Measurements from ENCODE around the gene CDKN1A.

Gene CDKN1A

GRCh38 chr6:36656441-36656840 is 22.1 kb upstream of the CDKN1A start:
- DNase-seq, result no peak

- no peak for DNase-seq
Measured at GRCh38 chr6:36657271-36657670, 21.2 kb upstream of the CDKN1A start.

- no peak for DNase-seq
Measured at GRCh38 chr6:36657942-36658544, 20.5 kb upstream of the CDKN1A start.

- no peak for DNase-seq
Measured at GRCh38 chr6:36659271-36659670, 19.2 kb upstream of the CDKN1A start.

- DNase-seq, result no peak
Measured at GRCh38 chr6:36660771-36661471, 17.6 kb upstream of the CDKN1A start.

GRCh38 chr6:36662380-36662779 is 16.1 kb upstream of the CDKN1A start:
- no peak for DNase-seq

GRCh38 chr6:36662827-36663256 is 15.7 kb upstream of the CDKN1A start:
- no peak for DNase-seq

- no peak for DNase-seq
Measured at GRCh38 chr6:36663504-36664446, 14.7 kb upstream of the CDKN1A start.

GRCh38 chr6:36665180-36665579 is 13.3 kb upstream of the CDKN1A start:
- no peak for DNase-seq

GRCh38 chr6:36666287-36666686 is 12.2 kb upstream of the CDKN1A start:
- peak; percentile 55 for DNase-seq

GRCh38 chr6:36666826-36667591 is 11.5 kb upstream of the CDKN1A start:
- DNase-seq, result peak; percentile 96

GRCh38 chr6:36668591-36668990 is 9.9 kb upstream of the CDKN1A start:
- no peak for DNase-seq

GRCh38 chr6:36669002-36669401 is 9.5 kb upstream of the CDKN1A start:
- DNase-seq, result no peak

GRCh38 chr6:36670271-36670670 is 8.2 kb upstream of the CDKN1A start:
- no peak for DNase-seq

- DNase-seq, result peak; percentile 18
Measured at GRCh38 chr6:36671687-36672375, 6.7 kb upstream of the CDKN1A start.

- no peak for DNase-seq
Measured at GRCh38 chr6:36673882-36674281, 4.6 kb upstream of the CDKN1A start.

- DNase-seq, result no peak
Measured at GRCh38 chr6:36674942-36675341, 3.6 kb upstream of the CDKN1A start.

- peak; percentile 78 for DNase-seq
Measured at GRCh38 chr6:36676141-36677058, 2.1 kb upstream of the CDKN1A start.

- DNase-seq, result peak; percentile 42
Measured at GRCh38 chr6:36677059-36677749, 1.3 kb upstream of the CDKN1A start.

GRCh38 chr6:36677753-36678487 is 594 bp upstream of the CDKN1A start:
- no peak for DNase-seq

Data from NCI-H510A treated with DMSO at 0.1 percent for 48 hours (cell line).